DND-41 (cell line): ENCODE measurements around the gene ETS2.

Experiments used
- ATAC-seq: fragments of 200-7000 bp; cut with Tn5 transposase; 3 replicates; pipeline ENCODE4 v1.9.1; 2021; ENCODE audit warnings: low read depth; ENCODE audit not compliant: insufficient read depth
- DNase-seq: peaks from one replicate; pipeline ENCODE4 v3.0.0-alpha.2; 2020
- H2AFZ ChIP-seq: 2 replicates; pipeline ENCODE4 v1.6.0; 2012; ENCODE audit warnings: low read depth, low read length
- H3K27ac ChIP-seq: 2 replicates; pipeline ENCODE4 v1.5.1; 2012; ENCODE audit warnings: low read length, inconsistent platforms
- H3K27me3 ChIP-seq: fragments of 200-600 bp; sonication (generic); 2 replicates; pipeline ENCODE4 v1.6.0; 2012; ENCODE audit warnings: low read length, mild to moderate bottlenecking, inconsistent platforms; ENCODE audit not compliant: insufficient read depth, poor library complexity
- H3K36me3 ChIP-seq: 2 replicates; pipeline ENCODE4 v1.5.1; 2012; ENCODE audit warnings: low read length, inconsistent platforms; ENCODE audit not compliant: insufficient read depth
- H3K4me1 ChIP-seq: 2 replicates; pipeline ENCODE4 v1.5.1; 2012; ENCODE audit warnings: mild to moderate bottlenecking, low read length; ENCODE audit not compliant: insufficient read depth
- H3K4me2 ChIP-seq: 2 replicates; pipeline ENCODE4 v1.6.0; 2012; ENCODE audit warnings: mild to moderate bottlenecking, moderate library complexity, low read length, inconsistent platforms; ENCODE audit not compliant: insufficient read depth
- H3K4me3 ChIP-seq, 2 experiments: fragments of 200-600 bp in 1 of 2; shearing (Covaris generic) in 1 of 2; 2 replicates each; pipeline ENCODE4 v1.5.1; 2012 to 2016; ENCODE audit warnings: inconsistent platforms in 2 of 2, low read length in 2 of 2, mild to moderate bottlenecking in 2 of 2, low read depth in 1 of 2, moderate library complexity in 1 of 2
- H3K79me2 ChIP-seq: 2 replicates; pipeline ENCODE4 v1.6.0; 2012; ENCODE audit warnings: low read length, inconsistent platforms; ENCODE audit not compliant: insufficient read depth
- H3K9ac ChIP-seq: 2 replicates; pipeline ENCODE4 v1.6.0; 2012; ENCODE audit warnings: low read depth, mild to moderate bottlenecking, inconsistent platforms, low read length, moderate library complexity
- H3K9me3 ChIP-seq: 2 replicates; pipeline ENCODE4 v1.5.1; 2012; ENCODE audit warnings: low read length, moderate library complexity, mild to moderate bottlenecking, inconsistent platforms; ENCODE audit not compliant: insufficient read depth, severe bottlenecking
- H4K20me1 ChIP-seq: 2 replicates; pipeline ENCODE4 v1.6.0; 2012; ENCODE audit warnings: low read length; ENCODE audit not compliant: insufficient read depth
- CTCF ChIP-seq: IDR thresholded peaks from 2 replicates; pipeline ENCODE4 v1.5.1; 2012; ENCODE audit warnings: borderline replicate concordance, low read length, moderate library complexity, mild to moderate bottlenecking; ENCODE audit not compliant: poor library complexity, severe bottlenecking; ENCODE audit errors: extremely low read depth
- EZH2 ChIP-seq: IDR thresholded peaks from 3 replicates; pipeline ENCODE4 v1.6.1; 2012; ENCODE audit warnings: borderline replicate concordance, low read depth, mild to moderate bottlenecking, moderate library complexity, low read length, inconsistent platforms; ENCODE audit not compliant: severe bottlenecking

ETS2 gene

GRCh38 chr21:38851101-38851500, 45.4 kb downstream of the ETS2 start:
- no peak for TF ChIP-seq EZH2
- TF ChIP-seq CTCF = no peak
- Histone ChIP-seq H4K20me1 (no peaks in the 10 kb centered on the region), H3K79me2 (no peaks in the 10 kb centered on the region), H3K27ac (peak overlapping the region; percentile 26; the same call in 1 of the 2 replicates), H3K4me2 (no peak overlapping the region), H3K27me3 (no peaks in the 10 kb centered on the region), H3K9ac (no peak overlapping the region), H3K36me3 (no peaks in the 10 kb centered on the region), H3K4me3 (no peak overlapping the region), H3K4me1 (peaks cover 20% of the 10 kb centered on the region), H2AFZ (peak overlapping the region; percentile 48), H3K9me3 (no peaks in the 10 kb centered on the region)
- ATAC-seq (peak; percentile 34; the same call in 1 of the 3 replicates), DNase-seq (no peak)

GRCh38 chr21:38852278-38852677, 46.5 kb downstream of the ETS2 start:
- TF ChIP-seq CTCF (no peak), EZH2 (no peak)

GRCh38 chr21:38852708-38853107, 47.0 kb downstream of the ETS2 start:
- TF ChIP-seq CTCF (no peak), EZH2 (no peak)
- Histone ChIP-seq H3K27me3 (no peaks in the 10 kb centered on the region), H3K4me1 (peaks cover 22% of the 10 kb centered on the region), H3K4me2 (no peak overlapping the region), H3K9ac (no peak overlapping the region), H3K9me3 (no peaks in the 10 kb centered on the region), H4K20me1 (no peaks in the 10 kb centered on the region), H3K4me3 (no peak overlapping the region), H3K79me2 (no peaks in the 10 kb centered on the region), H3K36me3 (no peaks in the 10 kb centered on the region), H2AFZ (no peak overlapping the region), H3K27ac (peak overlapping the region; percentile 23; the same call in 1 of the 2 replicates)
- ATAC-seq (no peak), DNase-seq (no peak)

More at GRCh38 chr21:38852278-38852677, 46.5 kb downstream of the ETS2 start:
- Histone ChIP-seq H3K4me2 (no peak overlapping the region), H3K4me3 (no peak overlapping the region), H3K27me3 (no peaks in the 10 kb centered on the region), H3K9me3 (no peaks in the 10 kb centered on the region), H2AFZ (no peak overlapping the region), H3K27ac (no peak overlapping the region), H3K9ac (no peak overlapping the region), H3K36me3 (no peaks in the 10 kb centered on the region), H3K4me1 (peaks cover 20% of the 10 kb centered on the region), H4K20me1 (no peaks in the 10 kb centered on the region), H3K79me2 (no peaks in the 10 kb centered on the region)
- DNase-seq (no peak), ATAC-seq (no peak)
